T-helper 2 cell treated with Interferon-gamma antibody and Interleukin-4, amounts not matched to agents 100 ng/mL and 5 ng/mL, for 36 hours (primary cell): ENCODE measurements around the gene LMX1A. TPM values are rescaled to one million over a fixed set of nuclear protein-coding genes. Genes with fewer than 3 reads are reported as not detected.

Experiments
- intact Hi-C: fragments of 100-400 bp; cut with micrococcal nuclease; formaldehyde crosslinking; loops from one replicate; pipeline ENCODE4 v1.15.1; 2023
- total RNA-seq: library from RNA; stranded (reverse); gene quantifications from 2 replicates; pipeline ENCODE4 v1.2.3, GENCODE V29; 2022

LMX1A gene
- total RNA-seq, 1 donor from 2014 or later: not detected

GRCh38 chr1:165226326-165226725 is 130.2 kb downstream of the LMX1A start:
- intact Hi-C loops: no loop called here

- intact Hi-C loops: no loop called here
Measured at GRCh38 chr1:165225650-165226049, 130.9 kb downstream of the LMX1A start.

GRCh38 chr1:165225062-165225461 is 131.5 kb downstream of the LMX1A start:
- intact Hi-C loops: no loop called here

- intact Hi-C loops: no loop called here
Measured at GRCh38 chr1:165224504-165224903, 132.0 kb downstream of the LMX1A start.

GRCh38 chr1:165222580-165222979 is 133.9 kb downstream of the LMX1A start:
- intact Hi-C loops: no loop called here

GRCh38 chr1:165218731-165219130 is 137.8 kb downstream of the LMX1A start:
- intact Hi-C loops: no loop called here

GRCh38 chr1:165217958-165218357 is 138.6 kb downstream of the LMX1A start:
- intact Hi-C loops: no loop called here

GRCh38 chr1:165216254-165216653 is 140.3 kb downstream of the LMX1A start:
- intact Hi-C loops: no loop called here

GRCh38 chr1:165215676-165216075 is 140.8 kb downstream of the LMX1A start:
- intact Hi-C loops: no loop called here

GRCh38 chr1:165212229-165212628 is 144.3 kb downstream of the LMX1A start:
- intact Hi-C loops: no loop called here

- intact Hi-C loops: no loop called here
Measured at GRCh38 chr1:165207853-165208515, 148.5 kb downstream of the LMX1A start.

GRCh38 chr1:165205145-165205544 is 151.4 kb downstream of the LMX1A start:
- intact Hi-C loops: no loop called here

- intact Hi-C loops: no loop called here
Measured at GRCh38 chr1:165204548-165204947, 152.0 kb downstream of the LMX1A start.

- intact Hi-C loops: no loop called here
Measured at GRCh38 chr1:165191087-165191486, 165.4 kb downstream of the LMX1A start.

- intact Hi-C loops: no loop called here
Measured at GRCh38 chr1:165189913-165190312, 166.6 kb downstream of the LMX1A start.

GRCh38 chr1:165189011-165189410 is 167.5 kb downstream of the LMX1A start:
- intact Hi-C loops: no loop called here

GRCh38 chr1:165187031-165188009 is 169.2 kb downstream of the LMX1A start:
- intact Hi-C loops: no loop called here

GRCh38 chr1:165185161-165185889 is 171.2 kb downstream of the LMX1A start:
- intact Hi-C loops: no loop called here

GRCh38 chr1:165182975-165183374 is 173.5 kb downstream of the LMX1A start:
- intact Hi-C loops: no loop called here

- intact Hi-C loops: no loop called here
Measured at GRCh38 chr1:165179306-165179705, 177.2 kb downstream of the LMX1A start.

- intact Hi-C loops: no loop called here
Measured at GRCh38 chr1:165174491-165174890, 182.0 kb downstream of the LMX1A start.

GRCh38 chr1:165173818-165174217 is 182.7 kb downstream of the LMX1A start:
- intact Hi-C loops: no loop called here
